Measurements from ENCODE around the gene WWOX.

DNA sequence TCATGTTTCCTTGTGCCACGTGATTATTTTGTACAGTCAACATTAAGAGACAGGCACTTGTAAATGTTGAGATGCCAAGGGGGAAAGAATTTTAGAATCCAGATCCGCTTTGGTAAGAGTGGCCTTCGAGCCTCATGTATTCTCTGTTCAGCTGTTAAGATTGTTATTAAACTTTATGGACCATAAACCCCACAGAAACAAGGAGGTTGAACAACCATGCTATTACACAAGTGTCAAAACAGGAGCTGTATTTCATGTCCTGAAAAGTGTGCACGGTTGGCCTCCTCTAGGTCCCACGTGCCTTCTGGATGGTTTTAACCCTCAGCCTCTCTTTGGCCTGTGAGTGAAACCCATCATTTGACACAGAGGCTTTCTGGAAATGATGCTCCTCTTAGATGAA is 809.8 kb downstream of the WWOX start:
- TF ChIP-seq POLR2A (IDR thresholded peaks at IDR 0.05) = no peak
- TF ChIP-seq, protein P1, sequence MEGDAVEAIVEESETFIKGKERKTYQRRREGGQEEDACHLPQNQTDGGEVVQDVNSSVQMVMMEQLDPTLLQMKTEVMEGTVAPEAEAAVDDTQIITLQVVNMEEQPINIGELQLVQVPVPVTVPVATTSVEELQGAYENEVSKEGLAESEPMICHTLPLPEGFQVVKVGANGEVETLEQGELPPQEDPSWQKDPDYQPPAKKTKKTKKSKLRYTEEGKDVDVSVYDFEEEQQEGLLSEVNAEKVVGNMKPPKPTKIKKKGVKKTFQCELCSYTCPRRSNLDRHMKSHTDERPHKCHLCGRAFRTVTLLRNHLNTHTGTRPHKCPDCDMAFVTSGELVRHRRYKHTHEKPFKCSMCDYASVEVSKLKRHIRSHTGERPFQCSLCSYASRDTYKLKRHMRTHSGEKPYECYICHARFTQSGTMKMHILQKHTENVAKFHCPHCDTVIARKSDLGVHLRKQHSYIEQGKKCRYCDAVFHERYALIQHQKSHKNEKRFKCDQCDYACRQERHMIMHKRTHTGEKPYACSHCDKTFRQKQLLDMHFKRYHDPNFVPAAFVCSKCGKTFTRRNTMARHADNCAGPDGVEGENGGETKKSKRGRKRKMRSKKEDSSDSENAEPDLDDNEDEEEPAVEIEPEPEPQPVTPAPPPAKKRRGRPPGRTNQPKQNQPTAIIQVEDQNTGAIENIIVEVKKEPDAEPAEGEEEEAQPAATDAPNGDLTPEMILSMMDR (IDR thresholded peaks at IDR 0.05) = no peak

All from thyroid gland (tissue), 4 donors.